HG03558 (cell line): ENCODE results near the gene MRM3.
"Not testable (repeated sequence)": the region's sequence is repeated elsewhere in the genome, so short reads cannot be mapped to it uniquely, and the experiment has no call there.

ENCODE experiments used
- ATAC-seq: cut with Tn5 transposase; IDR thresholded peaks from one replicate; pipeline ENCODE4 v1.9.1; 2021; ENCODE audit warnings: moderate number of reproducible peaks; ENCODE audit not compliant: unreplicated experiment; ENCODE audit errors: extremely low read depth

MRM3 gene

DNA sequence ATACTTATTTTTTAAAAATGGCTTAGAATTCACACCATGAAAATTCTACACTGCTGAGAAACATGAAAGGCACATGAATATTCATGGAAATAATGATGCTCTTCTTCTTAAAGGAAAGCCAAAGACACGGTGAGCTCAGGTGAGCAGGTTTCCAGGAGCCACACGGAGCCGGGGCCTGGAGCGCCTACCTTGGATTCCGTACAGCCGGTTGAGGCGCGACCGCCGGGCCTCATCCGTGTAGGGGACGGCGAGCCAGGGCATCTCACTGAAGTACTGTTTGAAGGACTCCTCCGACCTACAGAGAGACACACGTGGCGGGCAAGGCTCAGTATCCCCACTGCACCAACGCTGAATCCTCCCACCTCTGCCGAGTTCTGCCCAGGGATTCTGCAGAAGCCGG is 37.1 kb downstream of the MRM3 start:
- no peak for ATAC-seq

DNA sequence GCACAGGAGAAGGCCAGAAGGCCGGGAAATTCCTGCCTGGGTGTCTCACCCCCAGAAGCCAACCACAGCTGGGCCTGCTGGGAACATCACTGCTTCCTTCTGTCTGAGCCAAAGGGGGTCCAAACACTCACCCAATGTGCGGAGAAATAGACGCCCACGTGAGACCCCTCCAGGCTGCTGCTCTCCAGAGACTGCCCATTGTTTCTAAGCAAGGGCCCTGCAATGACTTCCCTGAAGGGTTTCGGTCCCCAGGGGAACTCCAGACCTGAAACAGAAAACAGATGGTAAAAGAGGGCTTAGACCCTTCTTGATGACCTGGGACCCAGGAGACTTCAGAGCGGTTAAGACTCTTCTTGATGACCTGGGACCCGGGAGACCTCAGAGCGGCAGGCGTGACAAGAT is 41.3 kb downstream of the MRM3 start:
- ATAC-seq: no peak

DNA sequence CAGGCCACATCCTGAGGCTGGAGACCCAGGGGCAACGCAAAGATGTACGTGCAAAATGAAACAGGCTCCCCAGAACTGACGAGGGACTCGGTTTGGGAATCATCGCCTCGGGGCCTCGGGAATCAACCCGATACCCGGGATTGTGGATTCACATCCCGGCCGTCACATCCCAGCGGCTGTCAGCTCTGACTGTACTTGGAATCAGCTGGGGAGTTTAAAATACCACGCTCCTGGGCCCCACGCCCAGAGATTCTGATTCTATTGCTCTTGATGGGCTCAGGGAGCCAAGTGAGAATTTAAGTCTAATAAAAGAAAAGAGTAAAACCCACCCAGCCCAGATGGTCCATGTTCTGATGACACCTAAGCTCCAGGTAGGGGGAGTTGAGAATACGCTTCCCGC is 42.2 kb downstream of the MRM3 start:
- ATAC-seq: no peak

DNA sequence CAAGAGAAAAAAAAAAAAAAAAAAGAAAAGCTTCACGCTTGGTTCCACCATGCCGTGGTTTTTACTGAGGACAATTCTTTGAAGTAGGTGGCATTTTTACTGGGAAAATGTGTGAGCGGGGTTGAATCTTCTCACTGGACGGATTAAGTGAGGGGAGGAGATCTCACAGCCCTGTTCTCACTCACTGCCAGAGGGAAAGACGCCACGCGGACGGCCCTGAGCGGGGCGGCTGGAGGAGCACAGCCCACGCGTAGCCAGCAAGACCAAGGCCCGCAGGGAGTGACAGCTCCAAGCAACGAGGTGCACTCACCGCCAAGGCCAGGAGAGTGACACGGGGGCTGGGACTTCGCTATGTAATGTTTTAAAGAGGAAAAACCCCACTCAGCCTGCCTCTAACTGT is 43.1 kb downstream of the MRM3 start:
- no peak for ATAC-seq

DNA sequence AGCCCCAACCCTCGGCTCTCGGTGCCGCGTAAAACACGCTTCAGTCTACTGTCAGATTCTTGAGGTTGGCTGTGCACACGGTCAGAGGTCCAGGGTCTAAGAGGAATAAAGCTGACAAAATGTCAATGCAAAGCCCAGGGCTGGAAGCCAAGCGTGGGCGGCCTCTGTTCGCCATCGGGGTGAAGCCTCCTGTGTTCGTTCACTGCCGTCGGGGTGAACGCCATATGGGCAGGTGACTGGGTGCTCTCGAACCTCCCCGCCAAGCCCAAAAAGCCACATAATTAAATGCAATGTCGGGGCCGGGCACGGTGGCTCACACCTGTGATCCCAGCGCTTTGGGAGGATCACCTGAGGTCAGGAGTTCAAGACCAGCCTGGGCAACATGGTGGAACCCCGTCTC is 44.6 kb downstream of the MRM3 start:
- no peak for ATAC-seq

DNA sequence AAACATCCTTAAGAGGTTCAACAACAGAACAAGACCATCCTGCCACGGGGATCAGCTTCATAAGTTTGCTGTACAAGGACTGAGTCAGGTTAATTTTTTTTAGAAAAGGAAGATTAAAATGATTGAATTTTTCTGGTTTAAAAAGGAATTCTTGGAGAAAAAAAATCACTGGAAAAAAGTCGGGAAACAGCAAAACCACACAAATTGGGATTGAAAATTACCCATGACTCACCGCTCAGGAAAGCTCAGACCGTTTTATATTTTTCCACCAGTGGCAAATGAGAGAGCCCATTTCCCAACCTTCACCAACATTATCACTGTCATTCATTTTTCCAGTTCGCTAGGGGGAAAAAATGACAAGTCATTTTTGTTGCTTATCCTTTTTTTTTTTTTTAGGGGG is 46.6 kb downstream of the MRM3 start:
- ATAC-seq: no peak

DNA sequence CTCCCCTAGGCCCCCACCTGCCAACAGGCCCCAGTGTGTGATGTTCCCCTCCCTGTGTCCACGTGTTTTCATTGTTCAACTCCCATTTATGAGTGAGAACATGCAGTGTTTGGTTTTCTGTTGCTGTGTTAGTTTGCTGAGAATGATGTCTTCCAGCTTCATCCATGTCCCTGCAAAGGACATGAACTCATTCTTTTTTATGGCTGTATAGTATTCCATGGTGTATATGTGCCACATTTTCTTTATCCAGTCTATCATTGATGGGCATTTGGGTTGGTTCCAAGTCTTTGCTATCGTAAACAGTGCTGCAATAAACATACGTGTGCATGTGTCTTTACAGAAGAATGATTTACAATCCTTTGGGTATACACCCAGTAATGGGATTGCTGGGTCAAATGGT is 47.5 kb downstream of the MRM3 start:
- not testable (repeated sequence) for ATAC-seq

DNA sequence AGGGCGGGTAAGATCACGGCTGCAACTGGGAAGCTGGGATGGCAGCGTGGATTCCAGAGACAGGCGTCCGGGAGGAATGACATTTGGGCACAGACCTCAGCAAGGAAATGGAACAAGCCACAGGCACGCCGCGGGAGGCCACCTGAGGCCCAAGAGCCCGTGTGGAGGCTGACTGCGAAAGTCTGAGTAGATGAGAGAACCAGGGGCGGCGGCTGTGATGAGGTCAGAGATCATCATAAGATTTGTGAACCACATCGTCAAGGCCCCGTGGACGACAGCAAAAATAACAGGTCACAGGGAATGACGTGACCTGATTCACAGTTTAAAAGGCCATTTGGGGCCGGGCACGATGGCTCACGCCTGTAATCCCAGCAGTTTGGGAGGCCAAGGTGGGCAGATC is 48.2 kb downstream of the MRM3 start:
- no peak for ATAC-seq

DNA sequence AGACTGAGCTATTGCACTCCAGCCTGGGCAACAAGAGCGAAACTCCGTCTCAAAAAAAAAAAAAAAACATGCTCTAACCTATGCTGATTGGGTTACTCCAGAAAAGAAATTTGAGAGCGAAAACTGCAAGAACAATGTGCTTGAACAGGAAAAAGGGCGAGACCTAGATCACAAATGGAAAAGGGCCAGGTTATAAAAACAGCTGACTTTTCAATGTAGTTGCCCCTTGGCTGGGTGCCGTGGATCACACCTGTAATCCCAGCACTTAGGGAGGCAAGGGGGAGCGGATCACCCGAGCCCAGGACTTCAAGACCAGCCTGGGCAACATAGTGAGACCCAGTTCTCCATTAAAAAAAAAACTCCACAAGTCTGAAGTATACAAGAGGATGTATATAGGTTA is 48.8 kb downstream of the MRM3 start:
- no peak for ATAC-seq

DNA sequence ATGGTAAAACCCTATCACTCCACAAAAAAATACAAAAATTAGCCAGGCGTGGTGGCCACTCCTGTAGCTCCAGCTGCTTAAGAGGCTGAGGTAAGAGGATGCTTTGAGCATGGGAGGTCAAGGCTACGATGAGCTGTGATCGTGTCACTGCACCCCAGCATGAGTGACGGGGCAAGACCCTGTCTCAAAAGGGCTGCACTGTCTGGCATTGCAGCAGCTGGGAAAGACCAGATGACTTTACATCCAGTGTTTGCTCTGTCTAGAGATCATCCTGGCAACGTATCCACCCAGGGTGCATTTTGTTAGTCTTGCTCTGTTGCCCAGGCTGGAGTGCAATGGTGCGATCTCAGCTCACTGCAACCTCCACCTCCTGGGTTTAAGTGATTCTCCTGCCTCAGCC is 52.0 kb downstream of the MRM3 start:
- no peak for ATAC-seq

DNA sequence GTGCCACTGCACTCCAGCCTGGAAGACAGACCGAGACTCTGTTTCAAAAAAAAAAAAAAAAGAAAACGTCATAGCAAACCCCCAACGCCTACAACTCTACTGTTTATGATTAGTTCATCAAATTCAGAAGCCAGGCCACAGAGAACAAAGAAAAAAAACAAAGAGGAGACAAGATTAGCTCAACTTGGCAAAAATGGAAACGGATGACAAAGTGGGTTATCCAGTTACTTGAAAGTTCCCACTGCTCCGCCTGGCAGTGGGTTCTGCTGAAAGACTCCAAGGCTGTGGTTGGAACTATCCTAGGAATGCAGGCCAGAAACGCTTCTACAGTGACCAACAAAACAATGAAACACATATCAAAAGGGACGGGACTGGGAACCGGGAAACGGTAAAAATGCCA is 53.1 kb downstream of the MRM3 start:
- ATAC-seq: no peak

DNA sequence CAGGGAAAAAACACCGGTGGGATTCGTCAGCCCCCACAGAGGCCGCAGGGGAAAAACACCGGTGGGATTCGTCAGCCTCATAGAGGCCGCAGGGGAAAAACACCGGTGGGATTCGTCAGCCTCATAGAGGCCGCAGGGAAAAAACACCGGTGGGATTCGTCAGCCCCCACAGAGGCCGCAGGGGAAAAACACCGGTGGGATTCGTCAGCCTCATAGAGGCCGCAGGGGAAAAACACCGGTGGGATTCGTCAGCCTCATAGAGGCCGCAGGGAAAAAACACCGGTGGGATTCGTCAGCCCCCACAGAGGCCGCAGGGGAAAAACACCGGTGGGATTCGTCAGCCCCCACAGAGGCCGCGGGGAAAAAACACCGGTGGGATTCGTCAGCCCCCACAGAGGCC is 53.6 kb downstream of the MRM3 start:
- ATAC-seq: not testable (repeated sequence)

DNA sequence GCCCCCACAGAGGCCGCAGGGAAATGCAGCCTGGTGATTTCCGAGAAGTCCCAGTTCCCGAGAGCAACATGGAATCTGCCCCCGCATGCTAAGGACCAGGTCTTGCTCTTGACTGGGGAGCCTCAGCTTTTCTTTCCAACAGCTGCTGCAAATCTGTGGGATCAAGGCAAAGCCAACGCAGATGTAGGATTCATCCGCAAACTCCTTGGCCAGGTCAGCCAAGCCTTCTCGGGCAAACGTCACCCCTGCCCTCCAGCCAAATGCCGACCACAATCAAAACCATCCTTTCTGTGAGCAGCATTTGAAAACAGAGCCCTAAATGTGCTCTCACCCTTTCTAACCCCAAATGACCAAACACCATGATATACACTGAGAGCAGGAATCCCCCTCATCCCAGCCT is 54.0 kb downstream of the MRM3 start:
- no peak for ATAC-seq

DNA sequence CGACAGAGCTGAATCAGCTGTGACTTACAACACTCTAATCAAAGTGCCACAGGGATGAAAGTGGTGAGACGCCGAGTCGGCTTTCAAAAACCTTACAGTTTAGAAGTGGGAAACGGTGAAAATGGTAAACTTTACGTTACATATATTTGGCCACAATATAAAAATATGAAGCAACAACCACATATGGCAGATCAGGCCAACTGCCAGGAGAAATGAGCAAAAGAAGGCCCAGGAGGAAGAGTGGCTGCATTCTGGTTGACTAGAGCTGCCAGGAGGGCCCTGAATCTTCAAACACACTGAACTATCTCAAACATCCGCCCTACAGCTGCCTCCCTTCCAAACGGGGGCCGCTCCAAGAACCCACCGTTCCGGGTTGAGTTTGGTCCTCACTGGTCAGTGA is 56.3 kb downstream of the MRM3 start:
- no peak for ATAC-seq

DNA sequence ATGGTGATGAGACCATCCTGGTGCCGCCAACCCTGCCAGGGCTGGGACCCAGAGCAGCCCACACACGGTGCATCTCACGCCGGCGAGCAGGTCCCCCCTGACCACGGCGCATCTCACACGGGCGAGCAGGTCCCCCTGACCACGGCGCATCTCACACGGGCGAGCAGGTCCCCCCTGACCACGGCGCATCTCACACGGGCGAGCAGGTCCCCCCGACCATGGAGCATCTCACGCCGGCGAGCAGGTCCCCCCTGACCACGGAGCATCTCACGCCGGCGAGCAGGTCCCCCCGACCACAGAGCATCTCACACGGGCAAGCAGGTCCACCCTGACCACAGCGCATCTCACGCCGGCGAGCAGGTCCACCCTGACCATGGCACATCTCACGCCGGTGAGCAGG is 59.2 kb downstream of the MRM3 start:
- no peak for ATAC-seq
